Thyroid gland (tissue), 4 donors: ENCODE measurements around the gene IMPA2.

Source experiments
- POLR2A ChIP-seq, 2 donors: fragments of 450-650 bp; IDR thresholded peaks; one replicate each; pipeline ENCODE4 v1.6.1; 2017; ENCODE audit warnings: antibody characterized with exemption in 2 of 2, mild to moderate bottlenecking in 2 of 2, moderate library complexity in 1 of 2
- TF ChIP-seq, protein P1 (sequence below), 6 experiments: fragments of 200-600 bp in 3 of 6; fragments of 450-650 bp in 3 of 6; sonication (generic) in 3 of 6; IDR thresholded peaks; one replicate each; pipeline ENCODE4 v1.5.1; 2016 to 2019; ENCODE audit warnings: antibody characterized with exemption in 6 of 6, mild to moderate bottlenecking in 2 of 6, inconsistent platforms in 1 of 6, moderate library complexity in 1 of 6

DNA sequence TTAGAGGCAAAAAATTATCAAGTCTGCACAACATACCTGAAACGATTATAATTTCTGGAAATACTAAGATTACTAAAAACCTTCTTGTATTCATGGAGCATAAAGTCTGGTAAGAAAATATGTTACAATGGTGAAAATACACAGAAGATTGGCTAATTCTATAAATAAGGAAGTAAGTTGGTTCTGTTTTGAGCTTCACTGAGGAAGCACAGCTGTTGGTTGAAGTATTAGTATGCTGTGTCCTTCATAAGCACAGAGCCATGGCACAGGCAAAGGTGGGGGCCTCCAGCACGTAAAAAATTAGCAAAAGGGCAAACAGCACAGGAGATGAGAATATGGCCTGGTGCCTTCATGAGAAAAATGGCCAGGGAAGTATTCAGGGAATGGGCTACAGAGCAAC is 72.0 kb downstream of the IMPA2 start:
- TF ChIP-seq, protein P1, sequence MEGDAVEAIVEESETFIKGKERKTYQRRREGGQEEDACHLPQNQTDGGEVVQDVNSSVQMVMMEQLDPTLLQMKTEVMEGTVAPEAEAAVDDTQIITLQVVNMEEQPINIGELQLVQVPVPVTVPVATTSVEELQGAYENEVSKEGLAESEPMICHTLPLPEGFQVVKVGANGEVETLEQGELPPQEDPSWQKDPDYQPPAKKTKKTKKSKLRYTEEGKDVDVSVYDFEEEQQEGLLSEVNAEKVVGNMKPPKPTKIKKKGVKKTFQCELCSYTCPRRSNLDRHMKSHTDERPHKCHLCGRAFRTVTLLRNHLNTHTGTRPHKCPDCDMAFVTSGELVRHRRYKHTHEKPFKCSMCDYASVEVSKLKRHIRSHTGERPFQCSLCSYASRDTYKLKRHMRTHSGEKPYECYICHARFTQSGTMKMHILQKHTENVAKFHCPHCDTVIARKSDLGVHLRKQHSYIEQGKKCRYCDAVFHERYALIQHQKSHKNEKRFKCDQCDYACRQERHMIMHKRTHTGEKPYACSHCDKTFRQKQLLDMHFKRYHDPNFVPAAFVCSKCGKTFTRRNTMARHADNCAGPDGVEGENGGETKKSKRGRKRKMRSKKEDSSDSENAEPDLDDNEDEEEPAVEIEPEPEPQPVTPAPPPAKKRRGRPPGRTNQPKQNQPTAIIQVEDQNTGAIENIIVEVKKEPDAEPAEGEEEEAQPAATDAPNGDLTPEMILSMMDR (IDR thresholded peaks at IDR 0.05): no peak
- no peak for TF ChIP-seq POLR2A (IDR thresholded peaks at IDR 0.05)
